HG03432 (cell line): ENCODE results near the gene KLK10.

Source experiments
- ATAC-seq: cut with Tn5 transposase; IDR thresholded peaks from one replicate; pipeline ENCODE4 v1.9.1; 2021; ENCODE audit warnings: mild to moderate bottlenecking, moderate library complexity; ENCODE audit not compliant: unreplicated experiment

The KLK10 gene

GRCh38 chr19:51026554-51026831 lies 7.0 kb upstream of the KLK10 start, which contains the start of gene KLK11:
Gene KLK11, minus strand, starts transcription at chr19:51026616. Its CDS starts 985 bp downstream, at chr19:51025631.
- no peak for ATAC-seq

- no peak for ATAC-seq
Measured at GRCh38 chr19:51025809-51026553, 6.5 kb upstream of the KLK10 start.

GRCh38 chr19:51025401-51025800 lies 5.9 kb upstream of the KLK10 start:
- ATAC-seq: no peak

- ATAC-seq: no peak
Measured at GRCh38 chr19:51024924-51025323, 5.4 kb upstream of the KLK10 start.

- ATAC-seq: no peak
Measured at GRCh38 chr19:51023946-51024345, 4.4 kb upstream of the KLK10 start.

GRCh38 chr19:51022526-51022925 lies 3.0 kb upstream of the KLK10 start:
- no peak for ATAC-seq

- ATAC-seq: no peak
Measured at GRCh38 chr19:51020988-51021651, 1.6 kb upstream of the KLK10 start.

GRCh38 chr19:51018745-51019543 lies 565 bp downstream of the KLK10 start:
- no peak for ATAC-seq

GRCh38 chr19:51016798-51017683 lies 2.5 kb downstream of the KLK10 start:
- no peak for ATAC-seq

- ATAC-seq: no peak
Measured at GRCh38 chr19:51015691-51016267, 3.7 kb downstream of the KLK10 start.

- ATAC-seq: no peak
Measured at GRCh38 chr19:51014242-51014641, 5.3 kb downstream of the KLK10 start.

- ATAC-seq: no peak
Measured at GRCh38 chr19:51012661-51013190, 6.8 kb downstream of the KLK10 start.

- ATAC-seq: no peak
Measured at GRCh38 chr19:51010066-51010795, 9.3 kb downstream of the KLK10 start.

- ATAC-seq: no peak
Measured at GRCh38 chr19:51009061-51009891, 10.2 kb downstream of the KLK10 start.

GRCh38 chr19:51007488-51007887 lies 12.0 kb downstream of the KLK10 start:
- ATAC-seq: no peak

GRCh38 chr19:51006406-51006805 lies 13.1 kb downstream of the KLK10 start:
- ATAC-seq: no peak

- no peak for ATAC-seq
Measured at GRCh38 chr19:51005248-51005647, 14.3 kb downstream of the KLK10 start.

GRCh38 chr19:51003316-51003715 lies 16.2 kb downstream of the KLK10 start:
- ATAC-seq: no peak
